Cardiac fibroblast (primary cell): ENCODE results near the gene MIS18A.

ENCODE experiments used
- DNase-seq, 2 donors: peaks; one replicate each; pipeline versions ENCODE4 v3.0.0 to v3.0.0-alpha.2; 2010; ENCODE audit warnings: low read depth in 2 of 2
- H3K4me3 ChIP-seq, 2 donors: replicated peaks in 1 of 2; 1 replicate in 1 of 2; 2 replicates in 1 of 2; pipeline ENCODE4 v1.5.1; 2011; ENCODE audit warnings: low read depth in 2 of 2, low read length in 2 of 2, mild to moderate bottlenecking in 2 of 2, moderate library complexity in 1 of 2
- CTCF ChIP-seq: IDR thresholded peaks from one replicate; pipeline ENCODE4 v1.5.1; 2011; ENCODE audit warnings: low read depth, mild to moderate bottlenecking, low read length, inconsistent platforms

Gene MIS18A

GRCh38 chr21:32238063-32238462, 40.8 kb downstream of the MIS18A start:
- no peak overlapping the region for H3K4me3 ChIP-seq
- TF ChIP-seq CTCF: no peak
- no peak for DNase-seq

DNA sequence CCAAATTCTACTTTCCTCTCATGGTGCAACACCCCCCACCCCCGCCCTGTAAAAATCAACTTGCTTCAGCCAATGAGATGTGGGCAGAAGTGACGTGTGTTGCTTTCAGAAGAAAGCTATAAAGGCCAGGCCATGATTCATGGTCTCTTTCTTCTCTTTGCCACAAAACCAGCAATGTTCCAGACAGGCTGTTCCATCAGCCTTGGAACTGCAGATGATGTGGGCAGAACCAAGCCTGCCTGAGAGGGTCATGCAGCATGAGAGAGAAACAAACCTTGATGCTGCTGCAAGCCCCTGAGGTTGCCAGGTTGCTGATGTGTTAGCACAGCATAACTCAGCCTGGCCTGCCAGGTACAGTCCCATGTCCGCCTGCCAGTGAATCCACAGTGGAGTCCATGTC, 41.8 kb downstream of the MIS18A start:
- no peak for DNase-seq
- TF ChIP-seq CTCF: no peak
- H3K4me3 ChIP-seq: no peak overlapping the region

DNA sequence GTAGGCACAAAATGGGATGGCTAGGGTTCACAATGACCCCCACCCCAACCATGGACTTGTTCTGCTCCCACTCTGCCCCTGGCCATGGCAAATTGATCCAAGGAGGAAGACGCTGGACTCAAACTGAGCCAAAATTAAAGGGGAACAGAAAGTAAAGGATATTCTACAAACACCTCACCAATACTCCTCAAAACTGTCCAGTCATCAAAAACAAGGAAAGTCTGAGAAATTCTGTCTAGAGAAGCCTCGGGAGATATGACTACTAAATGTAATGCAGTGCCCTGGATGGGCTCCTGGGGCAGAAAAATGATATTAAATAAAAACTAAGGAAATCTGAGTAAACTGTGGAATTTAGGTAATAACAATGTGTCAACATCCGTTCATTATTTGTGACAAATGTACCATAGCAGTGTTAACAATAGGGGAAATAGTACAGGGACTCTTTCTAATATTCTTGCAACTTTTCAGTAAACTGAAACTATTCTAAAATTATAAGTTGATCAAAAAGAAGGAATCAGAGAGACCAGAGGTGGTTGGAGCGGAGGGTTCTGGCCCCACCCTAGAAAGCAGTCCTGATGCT, 45.0 kb downstream of the MIS18A start:
- no peak for DNase-seq
- H3K4me3 ChIP-seq: no peak overlapping the region
- no peak for TF ChIP-seq CTCF

GRCh38 chr21:32233055-32233546, 45.7 kb downstream of the MIS18A start:
- TF ChIP-seq CTCF: no peak
- DNase-seq: no peak

GRCh38 chr21:32226444-32226843, 52.4 kb downstream of the MIS18A start:
- TF ChIP-seq CTCF: no peak
- no peak for DNase-seq
- no peak overlapping the region for H3K4me3 ChIP-seq

More at GRCh38 chr21:32233055-32233546, 45.7 kb downstream of the MIS18A start:
- no peak overlapping the region for H3K4me3 ChIP-seq
